NCI-H2171 treated with DMSO at 0.1 percent for 48 hours (cell line): ENCODE measurements around the gene CARNS1.
"Not testable (repeated sequence)": the region's sequence is repeated elsewhere in the genome, so short reads cannot be mapped to it uniquely, and the experiment has no call there.

Experiments
- DNase-seq: peaks from one replicate; lab custom pipeline; 2025; lab: John Stamatoyannopoulos, UW

The CARNS1 gene

DNA sequence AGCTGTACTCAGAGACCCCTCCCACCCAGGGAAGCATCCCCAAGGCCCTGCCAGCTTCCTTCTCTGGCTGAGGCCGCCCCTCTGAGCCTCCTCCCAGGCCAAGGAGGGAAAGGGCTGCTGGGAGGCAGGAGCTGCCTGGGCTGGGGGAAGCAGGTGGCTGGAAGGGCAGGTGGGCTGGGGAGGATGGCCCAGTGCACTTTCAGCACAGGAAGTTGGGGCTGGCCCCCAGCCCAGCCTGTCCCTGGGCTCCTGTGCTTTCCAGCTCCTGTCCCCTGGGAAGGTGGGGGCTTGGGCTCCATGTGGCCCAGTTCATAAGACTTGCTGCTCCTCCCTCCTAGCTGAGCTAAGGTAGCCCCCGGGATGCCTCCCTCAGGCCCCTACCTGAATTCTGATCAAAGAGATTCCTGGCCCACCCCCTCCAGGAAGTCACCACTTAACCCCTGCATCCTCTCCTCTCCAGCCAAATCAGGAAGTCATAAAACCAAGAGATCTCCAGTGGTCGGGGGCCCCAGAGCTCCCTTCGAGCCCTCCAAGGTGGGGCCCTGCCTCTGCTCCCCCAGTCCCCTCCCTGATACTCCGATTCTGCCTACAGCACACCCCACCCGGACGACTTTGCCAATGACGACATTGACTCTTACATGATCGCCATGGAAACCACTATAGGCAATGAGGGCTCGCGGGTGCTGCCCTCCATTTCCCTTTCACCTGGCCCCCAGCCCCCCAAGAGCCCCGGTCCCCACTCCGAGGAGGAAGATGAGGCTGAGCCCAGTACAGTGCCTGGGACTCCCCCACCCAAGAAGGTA lies 18.7 kb upstream of the CARNS1 start:
- DNase-seq, result no peak

GRCh38 chr11:67397536-67397935 lies 17.9 kb upstream of the CARNS1 start:
- DNase-seq, result no peak

GRCh38 chr11:67397986-67398660 lies 17.4 kb upstream of the CARNS1 start:
- DNase-seq, result no peak

DNA sequence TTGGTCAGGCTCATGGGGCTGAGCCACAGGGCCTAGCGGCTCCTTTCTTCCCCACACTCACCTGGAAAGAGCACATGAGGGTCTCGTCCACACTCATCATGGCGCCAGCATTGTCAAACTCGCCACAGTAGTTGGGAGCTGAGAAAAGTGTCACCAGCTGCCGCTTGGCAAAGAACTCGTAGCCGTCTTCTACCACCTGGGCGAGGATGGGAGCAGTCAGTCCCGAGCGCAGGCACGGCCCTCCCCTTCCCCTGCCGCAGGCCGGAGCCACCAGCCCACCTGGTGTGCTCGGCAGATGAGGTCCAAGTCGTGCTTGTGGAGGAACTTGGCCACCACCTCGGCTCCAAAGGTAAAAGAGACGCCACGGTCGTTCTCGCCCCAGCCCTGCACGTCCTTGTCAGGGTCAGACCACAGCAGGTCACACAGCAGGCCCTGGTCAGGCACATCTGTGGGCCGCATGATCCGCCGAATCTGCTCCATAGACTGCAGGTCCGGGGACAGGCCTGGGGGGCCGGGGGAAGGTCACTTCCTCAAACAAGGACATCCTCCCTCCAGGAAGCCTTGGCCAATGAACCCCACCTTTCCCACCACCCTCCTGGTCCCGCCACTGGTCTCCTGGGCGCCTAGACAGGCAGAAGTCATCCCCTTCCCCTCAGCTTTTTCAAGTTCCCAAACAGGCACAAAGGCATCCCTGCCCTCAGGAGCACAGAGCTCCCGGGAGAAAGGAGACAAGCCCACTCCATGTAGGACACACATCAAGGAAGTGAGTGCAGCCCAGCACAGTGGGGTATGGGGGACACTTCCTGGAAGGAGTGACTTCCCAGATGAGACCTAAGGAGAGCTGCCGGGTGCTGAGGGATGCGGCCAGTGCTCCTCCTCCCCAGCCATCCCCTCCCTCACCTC lies 16.6 kb upstream of the CARNS1 start:
- no peak for DNase-seq

DNA sequence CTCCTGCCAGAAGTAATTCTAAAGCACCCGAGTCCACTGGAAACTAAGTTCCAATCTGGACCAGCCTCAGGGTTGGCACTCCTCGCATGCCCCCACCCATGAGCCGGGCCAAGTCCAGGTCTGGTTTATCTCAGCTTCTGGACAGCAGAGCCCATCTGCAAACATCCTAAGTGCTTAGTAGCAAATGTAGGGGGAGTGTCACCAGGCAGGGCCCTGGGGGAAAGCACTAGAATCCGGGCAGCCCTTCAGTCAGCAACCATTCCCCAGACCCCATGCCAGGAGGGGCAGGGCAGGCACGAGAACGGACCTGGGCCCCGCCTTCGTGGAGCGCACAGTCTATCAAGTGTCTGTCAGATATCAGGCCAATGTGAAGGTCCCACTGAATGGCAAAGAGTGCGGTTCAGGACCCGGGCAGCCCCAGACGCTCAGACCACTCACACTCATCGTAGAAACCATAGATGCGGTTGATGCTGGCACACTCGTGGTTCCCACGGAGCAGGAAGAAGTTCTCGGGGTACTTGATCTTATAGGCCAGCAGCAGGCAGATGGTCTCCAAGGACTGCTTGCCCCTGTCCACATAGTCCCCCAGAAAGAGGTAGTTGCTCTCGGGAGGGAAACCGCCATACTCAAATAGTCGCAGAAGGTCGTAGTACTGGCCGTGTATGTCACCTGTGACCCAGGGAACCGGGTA lies 15.1 kb upstream of the CARNS1 start:
- no peak for DNase-seq

DNA sequence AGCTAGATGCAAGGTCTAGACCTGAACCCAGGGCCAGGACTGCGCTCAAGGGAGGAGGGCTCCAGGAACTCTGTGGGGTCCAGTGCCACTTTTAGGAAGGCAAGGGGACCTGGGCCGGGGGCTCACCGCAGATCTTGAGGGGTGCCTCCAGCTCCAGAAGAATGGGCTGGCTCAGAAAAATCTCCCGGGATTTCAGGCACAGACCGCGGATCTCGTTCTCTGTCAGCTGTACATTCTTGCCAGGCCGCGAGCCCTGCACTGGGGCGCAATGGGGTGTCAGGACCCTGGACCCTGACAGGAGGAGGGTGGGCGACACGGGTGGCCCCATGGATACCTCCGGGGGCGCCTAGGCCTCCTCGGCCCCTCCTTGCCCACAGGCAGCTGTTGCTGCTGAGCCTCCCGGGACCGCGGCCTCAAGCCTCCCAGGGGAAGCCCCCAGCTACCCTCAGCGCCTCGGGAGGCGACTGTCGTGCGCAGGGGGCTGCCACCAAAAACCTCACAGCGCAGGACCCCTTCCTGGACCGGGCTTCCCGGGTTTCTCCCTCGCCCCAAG lies 14.5 kb upstream of the CARNS1 start:
- DNase-seq, result no peak

DNA sequence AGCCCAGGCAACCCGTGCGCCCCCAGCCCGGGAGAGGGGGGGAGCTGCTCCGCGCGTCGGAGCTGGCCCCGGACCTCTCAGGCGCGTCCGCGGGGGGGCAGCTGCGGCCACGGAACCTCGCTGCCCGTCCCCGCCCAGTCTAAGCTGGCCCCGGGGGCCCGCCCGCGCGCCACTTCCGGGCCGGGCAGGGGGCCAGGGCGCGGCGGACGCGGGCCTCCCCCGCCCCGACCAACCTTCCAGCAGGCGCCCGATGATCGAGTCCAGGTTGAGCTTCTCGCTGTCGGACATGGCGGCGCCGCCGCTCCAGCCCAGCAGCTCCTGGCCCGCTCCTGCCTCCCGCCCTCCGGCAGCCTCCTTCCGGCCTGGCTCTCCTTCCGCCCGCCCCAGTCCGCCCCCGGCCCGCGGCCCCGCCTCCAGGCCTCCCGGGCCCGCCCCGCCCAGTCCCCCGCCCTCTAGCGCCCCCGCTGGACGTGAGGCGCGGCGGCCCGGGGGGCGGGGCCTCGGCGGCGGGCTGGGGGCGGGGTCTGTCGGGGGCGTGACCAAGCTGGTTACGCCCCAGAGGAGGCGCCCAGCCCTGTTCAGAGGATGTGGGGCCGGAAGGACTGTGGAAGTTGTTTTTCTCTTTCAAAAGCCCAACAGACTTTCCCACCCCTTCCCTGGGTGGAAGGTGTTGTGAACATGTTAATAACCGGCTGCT lies 13.8 kb upstream of the CARNS1 start, which contains the start of gene PPP1CA:
TSS of gene PPP1CA (minus strand) at position 364 of the 697 bp plus-strand sequence. CDS start at position 288, 76 bp downstream.
- DNase-seq, result peak; percentile 81

- DNase-seq, result not testable (repeated sequence)
Observed at GRCh38 chr11:67402192-67402839, 13.2 kb upstream of the CARNS1 start.

GRCh38 chr11:67403085-67403484 lies 12.4 kb upstream of the CARNS1 start:
- DNase-seq, result not testable (repeated sequence)

- no peak for DNase-seq
Observed at GRCh38 chr11:67404515-67405195, 10.8 kb upstream of the CARNS1 start.

GRCh38 chr11:67405196-67405567 lies 10.3 kb upstream of the CARNS1 start:
- DNase-seq, result no peak

GRCh38 chr11:67405688-67406339 lies 9.7 kb upstream of the CARNS1 start:
- no peak for DNase-seq

GRCh38 chr11:67406420-67406968 lies 9.0 kb upstream of the CARNS1 start:
- DNase-seq, result no peak

DNA sequence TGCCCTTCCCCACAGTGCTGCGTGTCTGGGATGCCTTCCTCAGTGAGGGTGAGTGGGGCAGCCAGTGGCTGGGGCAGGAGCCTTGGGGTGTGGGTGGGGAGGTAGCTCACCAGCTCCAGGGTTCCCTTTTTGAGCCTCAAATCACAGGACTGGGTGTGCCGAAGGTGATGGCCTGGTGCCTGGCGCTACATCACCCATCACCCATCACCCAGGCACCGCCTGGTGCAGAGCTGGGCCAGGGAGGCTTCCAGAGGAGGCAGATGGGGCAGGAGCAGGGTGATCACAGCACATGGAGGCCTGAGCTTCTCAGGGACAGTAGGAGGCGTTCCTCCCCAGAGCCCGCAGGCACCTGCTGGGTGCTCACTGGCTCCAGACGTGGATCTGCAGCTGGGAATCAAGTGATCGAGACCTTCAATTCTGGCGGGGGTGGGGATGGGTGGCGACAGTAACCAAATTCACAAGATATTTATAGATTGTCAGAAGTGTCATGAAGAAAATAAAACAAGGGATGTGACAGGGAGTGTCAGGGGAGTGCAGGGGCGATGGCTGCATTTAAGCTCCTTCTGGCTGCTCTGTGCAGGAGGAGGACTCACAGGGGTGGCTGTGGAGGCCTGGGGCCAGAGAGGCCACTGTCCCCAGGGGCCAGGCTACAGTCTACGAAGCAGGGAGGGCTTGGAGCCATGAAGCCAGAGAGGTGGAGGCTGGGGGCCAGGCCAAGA lies 8.3 kb upstream of the CARNS1 start:
- DNase-seq, result no peak

DNA sequence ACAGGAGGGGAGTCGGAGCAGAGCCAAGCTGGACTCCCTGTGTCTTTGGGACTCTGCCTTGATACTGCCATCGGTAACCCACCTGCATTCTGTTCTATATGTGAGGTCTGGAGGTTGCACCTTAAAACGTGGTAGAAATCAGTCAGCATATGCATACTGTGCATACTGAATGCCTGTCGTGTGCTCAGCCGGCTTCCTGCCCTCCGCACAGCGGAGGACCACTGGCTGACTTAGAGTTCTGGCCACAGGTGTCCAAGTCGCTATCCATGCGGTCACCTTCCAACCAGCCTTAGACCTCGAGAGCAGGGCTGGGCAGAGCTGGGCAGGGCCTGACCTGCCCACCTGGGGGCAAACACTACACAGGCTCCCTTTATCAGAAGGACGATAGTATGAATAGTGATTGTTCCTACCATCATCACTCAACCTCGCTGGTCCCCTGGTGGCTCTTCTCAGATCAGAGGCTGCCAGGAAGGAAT lies 7.8 kb upstream of the CARNS1 start:
- no peak for DNase-seq

DNA sequence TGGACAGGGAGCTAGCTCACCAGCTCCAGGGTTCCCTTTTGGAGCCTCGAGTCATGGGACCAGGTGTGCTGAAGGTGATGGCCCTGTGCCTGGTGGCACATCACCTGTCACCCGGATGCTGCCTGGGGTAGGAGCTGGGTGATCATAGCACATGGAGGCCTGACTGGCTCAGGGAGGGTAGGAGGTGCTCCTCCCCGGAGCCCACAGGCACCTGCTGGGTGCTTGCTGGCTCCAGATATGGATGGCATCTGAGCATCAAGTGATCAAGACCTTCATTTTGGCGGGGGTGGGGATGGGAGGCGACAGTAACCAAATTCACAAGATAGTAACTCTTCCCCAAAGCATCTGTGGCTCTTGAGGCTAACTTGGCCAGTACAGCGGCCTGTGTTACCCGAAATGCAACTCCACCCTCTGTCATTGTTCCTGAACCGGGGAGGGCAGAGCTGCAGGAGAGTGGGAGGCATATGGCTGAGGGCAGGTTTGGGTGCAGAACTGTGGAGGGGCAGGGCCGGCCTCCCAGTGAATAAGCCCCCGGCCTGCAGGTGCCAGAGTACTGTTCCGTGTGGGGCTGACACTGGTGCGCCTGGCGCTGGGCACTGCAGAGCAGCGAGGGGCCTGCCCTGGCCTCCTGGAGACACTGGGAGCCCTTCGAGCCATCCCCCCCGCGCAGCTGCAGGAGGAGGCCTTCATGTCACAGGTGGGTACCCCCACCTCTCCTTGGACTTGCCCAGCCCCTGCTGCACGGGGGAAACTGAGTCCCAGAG lies 6.9 kb upstream of the CARNS1 start:
- DNase-seq, result no peak

DNA sequence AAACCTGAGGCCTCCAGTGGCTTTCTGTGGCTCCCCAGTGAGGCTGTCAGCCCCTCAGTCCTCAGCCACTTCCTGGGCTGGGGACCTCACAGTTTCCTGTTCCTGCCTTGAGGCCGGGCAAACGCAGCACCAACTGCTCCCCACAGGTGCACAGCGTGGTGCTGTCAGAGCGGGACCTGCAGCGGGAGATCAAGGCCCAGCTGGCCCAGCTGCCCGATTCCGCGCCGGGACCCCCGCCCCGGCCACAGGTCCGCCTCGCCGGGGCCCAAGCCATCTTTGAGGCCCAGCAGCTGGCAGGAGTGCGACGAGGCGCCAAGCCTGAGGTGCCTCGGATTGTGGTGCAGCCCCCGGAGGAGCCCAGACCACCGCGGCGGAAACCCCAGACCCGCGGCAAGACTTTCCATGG lies 6.2 kb upstream of the CARNS1 start:
- DNase-seq, result no peak
